Neuronal stem cell (in vitro differentiated cells): ENCODE data around the gene CNTNAP5.

ENCODE experiments used
- DNase-seq: peaks from one replicate; pipeline ENCODE4 v3.0.0-alpha.2; 2013; ENCODE audit warnings: low spot score
- H2AFZ ChIP-seq: one replicate; pipeline ENCODE4 v1.6.1; 2013; ENCODE audit warnings: mild to moderate bottlenecking, low read length, inconsistent platforms
- H2AK5ac ChIP-seq: 2 replicates; pipeline ENCODE4 v1.6.1; 2013; ENCODE audit warnings: low read depth, mild to moderate bottlenecking, inconsistent platforms, low read length, moderate library complexity, mixed read lengths
- H2BK120ac ChIP-seq: 2 replicates; pipeline ENCODE4 v1.6.1; 2013; ENCODE audit warnings: low read depth, mild to moderate bottlenecking, inconsistent platforms, low read length, moderate library complexity, mixed read lengths
- H2BK12ac ChIP-seq: one replicate; pipeline ENCODE4 v1.6.1; 2013; ENCODE audit warnings: low read length, inconsistent platforms
- H2BK15ac ChIP-seq: 2 replicates; pipeline ENCODE4 v1.6.1; 2013; ENCODE audit warnings: mild to moderate bottlenecking, low read length, inconsistent platforms, mixed read lengths
- H2BK5ac ChIP-seq: one replicate; pipeline ENCODE4 v1.6.1; 2013; ENCODE audit warnings: inconsistent platforms, mild to moderate bottlenecking, low read length, moderate library complexity
- H3K14ac ChIP-seq: one replicate; pipeline ENCODE4 v1.6.1; 2013; ENCODE audit warnings: low read length, inconsistent platforms
- H3K18ac ChIP-seq: 2 replicates; pipeline ENCODE4 v1.6.1; 2013; ENCODE audit warnings: low read length, inconsistent platforms
- H3K23ac ChIP-seq: 2 replicates; pipeline ENCODE4 v1.6.1; 2013; ENCODE audit warnings: low read depth, mild to moderate bottlenecking, mixed read lengths, low read length, inconsistent platforms; ENCODE audit not compliant: poor library complexity
- H3K27ac ChIP-seq: replicated peaks from 3 replicates; pipeline ENCODE4 v1.5.1; 2013; ENCODE audit warnings: low read length, inconsistent platforms
- H3K27me3 ChIP-seq, 3 experiments: 2 replicates each; pipeline ENCODE4 v1.6.1; 2013; ENCODE audit warnings: low read length in 3 of 3, mild to moderate bottlenecking in 2 of 3, inconsistent platforms in 1 of 3, low read depth in 1 of 3, mixed read lengths in 1 of 3, moderate library complexity in 1 of 3; ENCODE audit not compliant: control insufficient read depth in 3 of 3, insufficient read depth in 3 of 3
- H3K36me3 ChIP-seq, 2 donors: replicated peaks in 1 of 2; 2 replicates each; pipeline ENCODE4 v1.6.1; 2013; ENCODE audit warnings: low read length in 2 of 2; ENCODE audit not compliant: control insufficient read depth in 2 of 2, insufficient read depth in 2 of 2
- H3K4ac ChIP-seq: 2 replicates; pipeline ENCODE4 v1.6.1; 2013; ENCODE audit warnings: inconsistent platforms, mild to moderate bottlenecking, low read length, moderate library complexity
- H3K4me1 ChIP-seq, 2 donors: 1 replicate in 1 of 2; 2 replicates in 1 of 2; pipeline ENCODE4 v1.6.1; 2013; ENCODE audit warnings: low read length in 2 of 2, low read depth in 1 of 2; ENCODE audit not compliant: control insufficient read depth in 2 of 2, insufficient read depth in 1 of 2
- H3K4me2 ChIP-seq: one replicate; pipeline ENCODE4 v1.6.1; 2013; ENCODE audit warnings: mild to moderate bottlenecking, low read length, inconsistent platforms; ENCODE audit not compliant: insufficient read depth, poor library complexity, severe bottlenecking
- H3K4me3 ChIP-seq, 2 donors: 2 replicates each; pipeline ENCODE4 v1.5.1; 2013; ENCODE audit warnings: low read length in 2 of 2, mild to moderate bottlenecking in 2 of 2, inconsistent platforms in 1 of 2, moderate library complexity in 1 of 2
- H3K79me1 ChIP-seq: one replicate; pipeline ENCODE4 v1.6.1; 2013; ENCODE audit warnings: low read depth, mild to moderate bottlenecking, inconsistent platforms, low read length, moderate library complexity
- H3K9ac ChIP-seq: one replicate; pipeline ENCODE4 v1.6.1; 2013; ENCODE audit warnings: mild to moderate bottlenecking, low read depth, low read length, inconsistent platforms; ENCODE audit not compliant: poor library complexity
- H3K9me3 ChIP-seq, 2 donors: replicated peaks in 1 of 2; 2 replicates each; pipeline versions ENCODE3 to v1.6.1; 2013; ENCODE audit warnings: low read length in 2 of 2, mild to moderate bottlenecking in 2 of 2, inconsistent platforms in 1 of 2, low read depth in 1 of 2, mixed read lengths in 1 of 2, moderate library complexity in 1 of 2; ENCODE audit not compliant: control insufficient read depth in 2 of 2, insufficient read depth in 1 of 2
- H4K8ac ChIP-seq: one replicate; pipeline ENCODE4 v1.6.1; 2013; ENCODE audit warnings: low read depth, mild to moderate bottlenecking, inconsistent platforms, low read length, moderate library complexity
- H4K91ac ChIP-seq: one replicate; pipeline ENCODE4 v1.6.1; 2013; ENCODE audit warnings: low read length, low read depth, mild to moderate bottlenecking, inconsistent platforms; ENCODE audit not compliant: poor library complexity
- WGBS, 2 donors: extraction: QIAGEN DNeasy Blood & Tissue Kit; methylation state at CpG; one replicate each; pipeline ENCODE4 v1.1.7; 2013; ENCODE audit warnings: missing lambda C conversion rate in 2 of 2, mixed read lengths in 1 of 2; ENCODE audit not compliant: insufficient read length in 2 of 2, insufficient replicate concordance in 1 of 2; ENCODE audit errors: extremely low coverage in 2 of 2; 5-methylcytosine and 5-hydroxymethylcytosine counted together

The CNTNAP5 gene

GRCh38 chr2:124652099-124652498 lies 627.0 kb downstream of the CNTNAP5 start:
- no peaks in the 10 kb centered on the region for H3K36me3 ChIP-seq
- H3K27me3 ChIP-seq, result no peaks in the 10 kb centered on the region
- no peak overlapping the region for H3K4me3 ChIP-seq
- H4K91ac ChIP-seq, result no peak overlapping the region
- H2AK5ac ChIP-seq, result no peak overlapping the region
- no peak overlapping the region for H3K14ac ChIP-seq
- H3K4me1 ChIP-seq, result no peaks in the 10 kb centered on the region
- H3K18ac ChIP-seq, result no peak overlapping the region
- no peak for DNase-seq
- no peak overlapping the region for H2BK15ac ChIP-seq
- no peak overlapping the region for H3K23ac ChIP-seq
- no peak overlapping the region for H2BK120ac ChIP-seq
- H2BK5ac ChIP-seq, result no peak overlapping the region
- H3K9me3 ChIP-seq, result no peaks in the 10 kb centered on the region
- WGBS, 2 donors, result no CpG with 5 or more reads among the region's 1 CpG
- H3K4ac ChIP-seq, result no peak overlapping the region
- no peak overlapping the region for H3K27ac ChIP-seq
- no peak overlapping the region for H2AFZ ChIP-seq
- no peak overlapping the region for H3K9ac ChIP-seq
- H3K79me1 ChIP-seq, result no peaks in the 10 kb centered on the region
- H3K4me2 ChIP-seq, result no peak overlapping the region
- H2BK12ac ChIP-seq, result no peak overlapping the region
- no peak overlapping the region for H4K8ac ChIP-seq

DNA sequence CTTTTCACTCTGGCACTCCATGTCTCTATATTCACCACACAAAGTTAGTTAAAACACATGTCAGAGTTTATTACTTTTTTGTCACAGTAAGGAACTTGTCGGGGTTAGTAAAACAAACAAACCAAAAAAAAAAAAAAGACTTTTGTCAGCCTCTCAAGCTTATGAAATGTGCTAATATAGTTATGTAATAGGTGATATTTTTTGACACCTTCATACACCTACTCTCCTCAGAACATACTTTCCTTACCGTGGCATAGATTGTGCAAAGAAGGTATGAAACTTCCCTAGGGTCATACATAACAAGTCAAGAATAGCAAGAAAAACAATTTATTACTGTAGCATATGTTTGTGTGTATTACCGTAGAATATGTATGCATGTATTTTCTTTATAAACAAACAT lies 633.3 kb downstream of the CNTNAP5 start:
- no CpG with 5 or more reads among the region's 3 CpGs for WGBS, 2 donors
- no peak for DNase-seq
- no peak overlapping the region for H3K14ac ChIP-seq

GRCh38 chr2:124661558-124661957 lies 636.5 kb downstream of the CNTNAP5 start:
- Histone ChIP-seq H3K4me2 (no peak overlapping the region), H2AK5ac (no peak overlapping the region), H3K27me3 (no peaks in the 10 kb centered on the region), H3K27ac (no peak overlapping the region), H3K9ac (no peak overlapping the region), H2BK5ac (no peak overlapping the region), H3K14ac (no peak overlapping the region), H2BK120ac (no peak overlapping the region), H3K4me1 (no peaks in the 10 kb centered on the region), H3K9me3 (no peaks in the 10 kb centered on the region), H3K36me3 (no peaks in the 10 kb centered on the region), H2AFZ (no peak overlapping the region), H4K8ac (no peak overlapping the region), H2BK15ac (no peak overlapping the region), H3K18ac (no peak overlapping the region), H3K4ac (no peak overlapping the region), H3K4me3 (no peak overlapping the region), H3K23ac (no peak overlapping the region), H4K91ac (no peak overlapping the region), H2BK12ac (no peak overlapping the region), H3K79me1 (no peaks in the 10 kb centered on the region)
- DNase-seq, result no peak

More for the DNA sequence above, 633.3 kb downstream of the CNTNAP5 start:
- H3K4me1 ChIP-seq, result no peaks in the 10 kb centered on the region
- H3K18ac ChIP-seq, result no peak overlapping the region
- H4K8ac ChIP-seq, result no peak overlapping the region
- H3K4me2 ChIP-seq, result no peak overlapping the region
- H3K23ac ChIP-seq, result no peak overlapping the region
- H2AK5ac ChIP-seq, result no peak overlapping the region
- no peak overlapping the region for H3K9ac ChIP-seq
- no peaks in the 10 kb centered on the region for H3K79me1 ChIP-seq
- no peaks in the 10 kb centered on the region for H3K36me3 ChIP-seq
- no peaks in the 10 kb centered on the region for H3K27me3 ChIP-seq
- H2AFZ ChIP-seq, result no peak overlapping the region
- H3K27ac ChIP-seq, result no peak overlapping the region
- H3K9me3 ChIP-seq, result no peaks in the 10 kb centered on the region
- no peak overlapping the region for H4K91ac ChIP-seq
- no peak overlapping the region for H2BK5ac ChIP-seq
- H3K4me3 ChIP-seq, result no peak overlapping the region
- H3K4ac ChIP-seq, result no peak overlapping the region
- no peak overlapping the region for H2BK120ac ChIP-seq
- H2BK15ac ChIP-seq, result no peak overlapping the region
- H2BK12ac ChIP-seq, result no peak overlapping the region

DNA sequence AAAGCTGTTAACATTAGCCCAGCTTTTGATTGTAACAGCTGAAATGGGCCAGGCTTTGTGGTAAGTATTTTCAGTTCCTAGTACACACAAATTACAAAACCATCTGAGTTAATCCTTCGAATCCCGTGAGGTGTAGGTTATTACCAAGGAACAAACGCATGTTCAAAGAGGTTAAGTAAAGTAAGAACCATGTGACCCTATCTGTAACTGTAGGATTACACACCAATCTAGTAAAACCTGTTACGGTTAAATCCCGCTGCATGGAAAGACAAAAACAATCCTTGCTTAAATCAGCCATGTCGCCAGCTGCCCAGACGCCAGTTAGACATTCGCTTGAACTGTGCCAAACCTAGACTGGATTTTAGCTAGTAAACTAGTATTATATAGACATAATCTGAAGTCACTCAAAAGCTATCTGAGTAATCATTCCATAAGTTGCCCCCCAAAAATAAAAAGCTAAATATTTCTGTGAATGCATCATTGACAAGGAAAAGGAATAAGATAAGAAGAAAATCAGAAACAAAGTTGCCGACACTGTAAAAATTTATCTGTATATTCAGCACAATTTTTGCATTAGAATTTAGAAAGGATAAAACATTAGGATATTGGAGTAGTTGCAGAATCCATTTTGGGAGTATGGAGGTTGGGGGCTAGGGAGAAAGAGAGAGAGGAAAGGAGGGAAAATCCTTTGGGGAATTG lies 638.0 kb downstream of the CNTNAP5 start:
- H3K4me1 ChIP-seq, result no peaks in the 10 kb centered on the region

More for the DNA sequence above, 638.0 kb downstream of the CNTNAP5 start:
- Histone ChIP-seq H2BK5ac (no peak overlapping the region), H3K27ac (no peak overlapping the region), H4K8ac (no peak overlapping the region), H3K4me3 (no peak overlapping the region), H4K91ac (no peak overlapping the region), H3K79me1 (no peaks in the 10 kb centered on the region), H3K9ac (no peak overlapping the region), H3K36me3 (no peaks in the 10 kb centered on the region), H2AFZ (no peak overlapping the region), H3K27me3 (no peaks in the 10 kb centered on the region), H3K18ac (no peak overlapping the region), H2BK15ac (no peak overlapping the region), H3K14ac (no peak overlapping the region), H3K9me3 (no peaks in the 10 kb centered on the region), H2AK5ac (no peak overlapping the region), H2BK12ac (no peak overlapping the region), H3K4me2 (no peak overlapping the region), H2BK120ac (no peak overlapping the region), H3K4ac (no peak overlapping the region), H3K23ac (no peak overlapping the region)
- DNase-seq, result no peak
- WGBS, 2 donors, result no CpG with 5 or more reads among the region's 9 CpGs
